HepG2 (cell line): ENCODE results near the gene ACADVL. TPM values are rescaled to one million over a fixed set of nuclear protein-coding genes. Genes with fewer than 3 reads are reported as not detected.

Source experiments
- BRCA1 ChIP-seq: sonication (generic); formaldehyde crosslinking; IDR thresholded peaks from 2 replicates; pipeline ENCODE4 v1.4.0; 2020; ENCODE audit warnings: missing genetic modification reagents
- JUND ChIP-seq: sonication (generic); formaldehyde crosslinking; IDR thresholded peaks from 2 replicates; pipeline ENCODE4 v1.8.0; 2022; ENCODE audit warnings: mild to moderate bottlenecking, missing genetic modification reagents
- MAZ ChIP-seq, 2 experiments: sonication (generic) in 1 of 2; formaldehyde crosslinking in 1 of 2; IDR thresholded peaks; 2 replicates each; pipeline versions ENCODE4 v1.5.0 to v1.6.1; 2012 to 2020; ENCODE audit warnings: low read depth in 2 of 2, mild to moderate bottlenecking in 2 of 2, borderline replicate concordance in 1 of 2, improper control_type of control experiment in 1 of 2, low read length in 1 of 2, missing genetic modification reagents in 1 of 2, moderate library complexity in 1 of 2
- ZNF609 ChIP-seq: sonication (generic); formaldehyde crosslinking; IDR thresholded peaks from 2 replicates; pipeline ENCODE4 v1.4.0; 2020; ENCODE audit warnings: mild to moderate bottlenecking, missing genetic modification reagents, borderline replicate concordance
- ZNF766 ChIP-seq: sonication (generic); formaldehyde crosslinking; IDR thresholded peaks from 2 replicates; pipeline ENCODE4 v1.5.0; 2020; ENCODE audit warnings: missing genetic modification reagents, borderline replicate concordance
- polyA plus RNA-seq, 8 experiments: library from polyadenylated mRNA; depleted of rRNA in 3 of 8; stranded (reverse) in 7 of 8; unstranded in 1 of 8; fragments of >200 nt; fragmentation: Illumina TruSeq in 4 of 8; extraction: Trizol in 4 of 8; gene quantifications; 2 replicates each; pipeline versions ENCODE4 v1.2.1 to v1.2.3, GENCODE V29; 2011 to 2016; ENCODE audit warnings: low read depth in 4 of 8, missing spikeins in 1 of 8, mixed read lengths in 1 of 8; ENCODE audit not compliant: insufficient read depth in 1 of 8
- total RNA-seq, 5 experiments: library from RNA; depleted of rRNA; stranded (reverse); fragments of >200 nt; fragmentation: Illumina TruSeq; extraction: Trizol; gene quantifications; 2 replicates each; pipeline ENCODE4 v1.2.3, GENCODE V29; 2016; ENCODE audit warnings: low read depth in 1 of 5

Gene ACADVL
- total and polyA plus RNA-seq, 2 of the 13 experiments (the other 11 are each of a cell fraction or from before 2014, with no cell fraction given) = 219 to 412 TPM

- TF ChIP-seq JUND (CRISPR knock-in tag) (no peak), BRCA1 (CRISPR knock-in tag) (no peak), MAZ (IDR thresholded peaks at IDR 0.05; ENCODE audit: borderline replicate concordance, low read depth, low read length) (peak; percentile 25), MAZ (CRISPR knock-in tag; IDR thresholded peaks at IDR 0.05; ENCODE audit: low read depth) (peak; percentile 26; the same call in 1 of the 2 replicates), ZNF609 (CRISPR knock-in tag) (no peak), ZNF766 (no peak)
Measured at GRCh38 chr17:7251661-7252175, 32.0 kb downstream of the ACADVL start, which contains the start of gene CTDNEP1 (continued).
